DND-41 (cell line): ENCODE data around the gene IGSF9.

Experiments
- ATAC-seq: fragments of 200-7000 bp; cut with Tn5 transposase; 3 replicates; pipeline ENCODE4 v1.9.1; 2021; ENCODE audit warnings: low read depth; ENCODE audit not compliant: insufficient read depth
- DNase-seq: peaks from one replicate; pipeline ENCODE4 v3.0.0-alpha.2; 2020
- H2AFZ ChIP-seq: 2 replicates; pipeline ENCODE4 v1.6.0; 2012; ENCODE audit warnings: low read depth, low read length
- H3K27ac ChIP-seq: 2 replicates; pipeline ENCODE4 v1.5.1; 2012; ENCODE audit warnings: low read length, inconsistent platforms
- H3K27me3 ChIP-seq: fragments of 200-600 bp; sonication (generic); 2 replicates; pipeline ENCODE4 v1.6.0; 2012; ENCODE audit warnings: low read length, mild to moderate bottlenecking, inconsistent platforms; ENCODE audit not compliant: insufficient read depth, poor library complexity
- H3K36me3 ChIP-seq: 2 replicates; pipeline ENCODE4 v1.5.1; 2012; ENCODE audit warnings: low read length, inconsistent platforms; ENCODE audit not compliant: insufficient read depth
- H3K4me1 ChIP-seq: 2 replicates; pipeline ENCODE4 v1.5.1; 2012; ENCODE audit warnings: mild to moderate bottlenecking, low read length; ENCODE audit not compliant: insufficient read depth
- H3K4me2 ChIP-seq: 2 replicates; pipeline ENCODE4 v1.6.0; 2012; ENCODE audit warnings: mild to moderate bottlenecking, moderate library complexity, low read length, inconsistent platforms; ENCODE audit not compliant: insufficient read depth
- H3K4me3 ChIP-seq, 2 experiments: fragments of 200-600 bp in 1 of 2; shearing (Covaris generic) in 1 of 2; 2 replicates each; pipeline ENCODE4 v1.5.1; 2012 to 2016; ENCODE audit warnings: inconsistent platforms in 2 of 2, low read length in 2 of 2, mild to moderate bottlenecking in 2 of 2, low read depth in 1 of 2, moderate library complexity in 1 of 2
- H3K79me2 ChIP-seq: 2 replicates; pipeline ENCODE4 v1.6.0; 2012; ENCODE audit warnings: low read length, inconsistent platforms; ENCODE audit not compliant: insufficient read depth
- H3K9ac ChIP-seq: 2 replicates; pipeline ENCODE4 v1.6.0; 2012; ENCODE audit warnings: low read depth, mild to moderate bottlenecking, inconsistent platforms, low read length, moderate library complexity
- H3K9me3 ChIP-seq: 2 replicates; pipeline ENCODE4 v1.5.1; 2012; ENCODE audit warnings: low read length, moderate library complexity, mild to moderate bottlenecking, inconsistent platforms; ENCODE audit not compliant: insufficient read depth, severe bottlenecking
- H4K20me1 ChIP-seq: 2 replicates; pipeline ENCODE4 v1.6.0; 2012; ENCODE audit warnings: low read length; ENCODE audit not compliant: insufficient read depth
- EZH2 ChIP-seq: IDR thresholded peaks from 3 replicates; pipeline ENCODE4 v1.6.1; 2012; ENCODE audit warnings: borderline replicate concordance, low read depth, mild to moderate bottlenecking, moderate library complexity, low read length, inconsistent platforms; ENCODE audit not compliant: severe bottlenecking
- TF ChIP-seq, protein P1 (sequence below): IDR thresholded peaks from 2 replicates; pipeline ENCODE4 v1.5.1; 2012; ENCODE audit warnings: borderline replicate concordance, low read length, moderate library complexity, mild to moderate bottlenecking; ENCODE audit not compliant: poor library complexity, severe bottlenecking; ENCODE audit errors: extremely low read depth

IGSF9 gene

DNA sequence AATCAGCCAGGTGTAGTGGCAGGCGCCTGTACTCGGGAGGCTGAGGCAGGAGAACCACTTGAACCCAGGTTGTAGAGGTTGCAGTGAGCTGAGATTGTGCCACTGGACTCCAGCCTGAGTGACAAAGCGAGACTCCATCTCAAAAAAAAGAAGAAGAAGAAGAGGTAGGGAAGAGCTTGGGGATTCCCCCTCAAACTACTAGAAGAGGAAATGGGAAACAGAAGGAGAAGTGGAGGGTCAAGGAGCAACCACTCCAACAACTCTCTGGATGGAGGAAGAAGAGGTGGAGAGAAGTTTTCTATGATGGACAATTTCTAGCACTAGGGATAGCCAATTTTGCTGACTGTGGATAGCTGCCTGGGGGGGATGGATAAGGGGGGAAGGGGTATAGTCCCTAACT lies 23.5 kb upstream of the IGSF9 start:
- Histone ChIP-seq H3K4me3 (no peak overlapping the region), H3K27ac (no peak overlapping the region), H3K9me3 (no peaks in the 10 kb centered on the region), H3K4me1 (no peaks in the 10 kb centered on the region), H3K4me2 (no peak overlapping the region), H3K36me3 (no peaks in the 10 kb centered on the region), H3K79me2 (no peaks in the 10 kb centered on the region), H4K20me1 (no peaks in the 10 kb centered on the region), H3K9ac (no peak overlapping the region), H3K27me3 (peaks cover 29% of the 10 kb centered on the region), H2AFZ (no peak overlapping the region)
- TF ChIP-seq, protein P1, sequence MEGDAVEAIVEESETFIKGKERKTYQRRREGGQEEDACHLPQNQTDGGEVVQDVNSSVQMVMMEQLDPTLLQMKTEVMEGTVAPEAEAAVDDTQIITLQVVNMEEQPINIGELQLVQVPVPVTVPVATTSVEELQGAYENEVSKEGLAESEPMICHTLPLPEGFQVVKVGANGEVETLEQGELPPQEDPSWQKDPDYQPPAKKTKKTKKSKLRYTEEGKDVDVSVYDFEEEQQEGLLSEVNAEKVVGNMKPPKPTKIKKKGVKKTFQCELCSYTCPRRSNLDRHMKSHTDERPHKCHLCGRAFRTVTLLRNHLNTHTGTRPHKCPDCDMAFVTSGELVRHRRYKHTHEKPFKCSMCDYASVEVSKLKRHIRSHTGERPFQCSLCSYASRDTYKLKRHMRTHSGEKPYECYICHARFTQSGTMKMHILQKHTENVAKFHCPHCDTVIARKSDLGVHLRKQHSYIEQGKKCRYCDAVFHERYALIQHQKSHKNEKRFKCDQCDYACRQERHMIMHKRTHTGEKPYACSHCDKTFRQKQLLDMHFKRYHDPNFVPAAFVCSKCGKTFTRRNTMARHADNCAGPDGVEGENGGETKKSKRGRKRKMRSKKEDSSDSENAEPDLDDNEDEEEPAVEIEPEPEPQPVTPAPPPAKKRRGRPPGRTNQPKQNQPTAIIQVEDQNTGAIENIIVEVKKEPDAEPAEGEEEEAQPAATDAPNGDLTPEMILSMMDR = no peak
- TF ChIP-seq EZH2 = no peak
- DNase-seq (no peak), ATAC-seq (no peak)

DNA sequence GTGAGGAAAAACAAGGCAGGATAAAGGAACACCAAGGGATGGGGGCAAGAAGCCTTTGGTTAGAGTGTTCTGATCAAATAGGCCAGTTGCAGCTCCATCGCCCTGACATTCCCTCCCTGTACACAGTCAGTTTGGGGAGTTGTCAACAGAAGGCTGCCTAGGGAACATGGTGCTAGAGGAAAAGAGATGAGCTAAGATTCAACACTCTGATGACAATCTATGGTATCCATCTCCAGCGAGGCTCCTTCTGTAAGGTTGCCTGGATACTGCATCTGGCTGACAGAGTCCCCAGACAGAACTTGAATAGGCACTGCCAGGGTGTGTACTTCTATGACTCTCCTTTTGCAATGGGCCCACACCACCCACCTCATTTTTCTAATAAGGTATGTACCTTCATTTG lies 19.9 kb upstream of the IGSF9 start:
- Histone ChIP-seq H4K20me1 (no peaks in the 10 kb centered on the region), H3K9ac (no peak overlapping the region), H2AFZ (no peak overlapping the region), H3K4me3 (no peak overlapping the region), H3K27me3 (peaks cover 27% of the 10 kb centered on the region), H3K27ac (no peak overlapping the region), H3K9me3 (no peaks in the 10 kb centered on the region), H3K36me3 (no peaks in the 10 kb centered on the region), H3K4me1 (no peaks in the 10 kb centered on the region), H3K4me2 (no peak overlapping the region), H3K79me2 (no peaks in the 10 kb centered on the region)
- TF ChIP-seq, protein P1 = no peak
- TF ChIP-seq EZH2 = no peak
- ATAC-seq = no peak
- DNase-seq = no peak

DNA sequence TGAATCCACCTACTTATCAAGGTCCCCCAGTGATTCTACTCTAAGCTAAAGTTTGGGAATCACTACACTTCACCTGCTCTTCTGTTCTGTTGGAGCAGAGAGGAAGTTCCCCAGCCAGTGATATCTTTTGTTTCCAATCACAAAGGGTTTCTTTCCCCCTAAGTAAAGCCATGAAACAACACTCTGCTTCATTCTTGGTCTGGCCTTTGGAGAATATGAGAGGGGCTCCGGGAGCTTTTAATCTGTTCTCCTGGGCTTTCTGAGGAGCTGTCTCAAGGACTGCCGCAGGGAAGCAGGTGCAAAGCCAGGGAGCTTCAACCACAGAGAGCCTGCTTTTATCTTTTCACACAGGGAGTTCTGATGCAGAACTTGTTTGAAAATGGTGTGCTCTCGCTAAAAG lies 18.7 kb upstream of the IGSF9 start:
- H2AFZ ChIP-seq = no peak overlapping the region
- H3K79me2 ChIP-seq = no peaks in the 10 kb centered on the region
- no peak overlapping the region for H3K27ac ChIP-seq
- H3K4me2 ChIP-seq = no peak overlapping the region
- no peak for TF ChIP-seq EZH2
- TF ChIP-seq, protein P1 = no peak
- no peaks in the 10 kb centered on the region for H4K20me1 ChIP-seq
- no peaks in the 10 kb centered on the region for H3K4me1 ChIP-seq
- peaks cover 32% of the 10 kb centered on the region for H3K27me3 ChIP-seq
- no peaks in the 10 kb centered on the region for H3K9me3 ChIP-seq
- no peak overlapping the region for H3K4me3 ChIP-seq
- no peaks in the 10 kb centered on the region for H3K36me3 ChIP-seq
- ATAC-seq = no peak
- no peak for DNase-seq
- H3K9ac ChIP-seq = no peak overlapping the region

DNA sequence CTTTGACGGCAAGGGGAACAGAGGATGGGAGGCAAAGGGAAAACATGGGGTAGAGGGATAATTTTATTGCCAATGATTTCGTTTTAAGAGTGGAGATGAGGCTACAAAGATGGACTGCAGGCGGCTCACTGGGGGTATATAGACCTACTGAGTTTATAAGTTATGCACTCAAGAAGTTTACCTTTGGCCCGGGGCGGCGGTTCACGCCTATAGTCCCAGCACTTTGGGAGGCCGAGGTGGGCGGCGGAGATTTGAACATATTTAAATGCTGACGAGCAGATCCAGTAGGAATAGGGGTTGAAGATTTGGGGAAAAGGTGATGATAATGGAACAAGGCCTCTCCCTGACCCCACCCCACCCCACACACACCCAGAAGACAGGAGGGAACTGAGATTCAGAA lies 16.8 kb upstream of the IGSF9 start:
- H3K27me3 ChIP-seq = peaks cover 28% of the 10 kb centered on the region
- H2AFZ ChIP-seq = no peak overlapping the region
- no peaks in the 10 kb centered on the region for H3K9me3 ChIP-seq
- TF ChIP-seq, protein P1 = no peak
- no peak for TF ChIP-seq EZH2
- H3K4me2 ChIP-seq = no peak overlapping the region
- H3K27ac ChIP-seq = no peak overlapping the region
- H4K20me1 ChIP-seq = no peaks in the 10 kb centered on the region
- ATAC-seq = no peak
- H3K4me3 ChIP-seq = no peak overlapping the region
- H3K79me2 ChIP-seq = no peaks in the 10 kb centered on the region
- no peaks in the 10 kb centered on the region for H3K36me3 ChIP-seq
- H3K9ac ChIP-seq = no peak overlapping the region
- DNase-seq = no peak
- no peaks in the 10 kb centered on the region for H3K4me1 ChIP-seq
